Omental fat pad (tissue), 4 donors: ENCODE measurements around the gene STIL. TPM values are rescaled to one million over a fixed set of nuclear protein-coding genes. Genes with fewer than 3 reads are reported as not detected.

Source experiments
- ATAC-seq: fragments of 150-250 bp; one replicate; pipeline ENCODE4 v1.9.1; 2016; ENCODE audit warnings: mild to moderate bottlenecking, moderate library complexity; ENCODE audit not compliant: low FRiP score
- DNase-seq: peaks from one replicate; pipeline ENCODE4 v3.0.0-alpha.2; 2019; ENCODE audit warnings: low spot score
- CTCF ChIP-seq, 3 donors: fragments of 450-650 bp; IDR thresholded peaks; one replicate each; pipeline ENCODE4 v1.5.1; 2016 to 2017; ENCODE audit warnings: antibody characterized with exemption in 3 of 3, mild to moderate bottlenecking in 3 of 3, moderate library complexity in 2 of 3
- total RNA-seq, 4 donors: library from RNA; depleted of rRNA; stranded (reverse); fragments of >200 nt; gene quantifications; one replicate each; pipeline ENCODE4 v1.1.0, GENCODE V29; 2016

Gene STIL
- total RNA-seq, 4 donors from 2014 or later: 1.0 to 2.2 (median 1.3) TPM

GRCh38 chr1:47201179-47201578 lies 112.8 kb downstream of the STIL start:
- TF ChIP-seq CTCF (IDR thresholded peaks at IDR 0.05): no peak
- DNase-seq (peak; percentile 6), ATAC-seq (no peak)

Other genes with a start within 250 kb of the STIL start
- gene CYP4Z1, start 246.9 kb downstream of the STIL start, total RNA-seq: 10 to 100 TPM in 1 of 4 donors, 1 to 10 TPM in 3; 2.5 to 14.0 (median 4.8) TPM
- 1 to 10 TPM in 2 of 4 donors, under 1 TPM in 2; 0.72 to 5.8 (median 0.97) TPM for gene CYP4A22, start 176.7 kb downstream of the STIL start, total RNA-seq
- 100 to 1,000 TPM in 1 of 4 donors, 10 to 100 TPM in 2, 1 to 10 TPM in 1; 2.8 to 131 (median 25.3) TPM for gene PDZK1IP1, start 124.1 kb downstream of the STIL start, total RNA-seq
- 10 to 100 TPM in 1 of 4 donors, 1 to 10 TPM in 3; 2.4 to 21.1 (median 5.1) TPM for gene TAL1, start 81.9 kb downstream of the STIL start, total RNA-seq
- 100 to 1,000 TPM in 3 of 4 donors, 10 to 100 TPM in 1; 96.9 to 120 (median 112) TPM for gene CMPK1, start 19.6 kb upstream of the STIL start, total RNA-seq
- not detected for gene FOXE3, start 102.1 kb upstream of the STIL start, total RNA-seq
- gene FOXD2, start 123.9 kb upstream of the STIL start, total RNA-seq: under 1 TPM in 2 of 4 donors, not detected in 2; 0.12 to 0.16 TPM